Heart left ventricle (tissue), 13 donors: ENCODE results near the gene MALL.
"Not testable (repeated sequence)": the region's sequence is repeated elsewhere in the genome, so short reads cannot be mapped to it uniquely, and the experiment has no call there.

ENCODE experiments used
- CTCF ChIP-seq, 12 donors: fragments of 200-600 bp; sonication (generic) in 4 of 12; IDR thresholded peaks; one replicate each; pipeline versions ENCODE4 v1.5.0 to v1.8.0; 2018 to 2022; ENCODE audit warnings: antibody characterized with exemption in 12 of 12, mild to moderate bottlenecking in 5 of 12
- POLR2A ChIP-seq, 2 donors: fragments of 450-650 bp; IDR thresholded peaks; one replicate each; pipeline ENCODE4 v1.6.1; 2017; ENCODE audit warnings: antibody characterized with exemption in 2 of 2, mild to moderate bottlenecking in 2 of 2, moderate library complexity in 2 of 2
- donor health status: ischemic (EF 13 %, LVEDD 7.1; RV severe dilation, severe dysfunction).
- donor health status: DM: no; HTN: yes; CAD: no.
- donor health status: DM: no; HTN: no; CAD: no.
- donor health status: ischemic (EF 25% LVEDD 6.9; RV normal size, moderate dysfunction).
- donor health status: ischemic (EF 25% LVEDD 5.7; RV mildly dilated, moderate dysfunction).
- donor health status: ischemic (EF 35%, LVEDD 5.7; RV mildly dilated, moderate dysfunction).
- donor health status: nonischemic (EF 11% LVEDD 7.7; RV severe dilation, severe dysfunction).
- donor health status: DM: yes; HTN: yes; CAD: no.
- donor health status: PGD.
- donor health status: ischemic (EF 29% LVEDD 5.4; RV normal size, mild dysfunction).
- donor health status: nonischemic (EF 23%, LVEDD 6.1; RV moderate dilation, normal function).

DNA sequence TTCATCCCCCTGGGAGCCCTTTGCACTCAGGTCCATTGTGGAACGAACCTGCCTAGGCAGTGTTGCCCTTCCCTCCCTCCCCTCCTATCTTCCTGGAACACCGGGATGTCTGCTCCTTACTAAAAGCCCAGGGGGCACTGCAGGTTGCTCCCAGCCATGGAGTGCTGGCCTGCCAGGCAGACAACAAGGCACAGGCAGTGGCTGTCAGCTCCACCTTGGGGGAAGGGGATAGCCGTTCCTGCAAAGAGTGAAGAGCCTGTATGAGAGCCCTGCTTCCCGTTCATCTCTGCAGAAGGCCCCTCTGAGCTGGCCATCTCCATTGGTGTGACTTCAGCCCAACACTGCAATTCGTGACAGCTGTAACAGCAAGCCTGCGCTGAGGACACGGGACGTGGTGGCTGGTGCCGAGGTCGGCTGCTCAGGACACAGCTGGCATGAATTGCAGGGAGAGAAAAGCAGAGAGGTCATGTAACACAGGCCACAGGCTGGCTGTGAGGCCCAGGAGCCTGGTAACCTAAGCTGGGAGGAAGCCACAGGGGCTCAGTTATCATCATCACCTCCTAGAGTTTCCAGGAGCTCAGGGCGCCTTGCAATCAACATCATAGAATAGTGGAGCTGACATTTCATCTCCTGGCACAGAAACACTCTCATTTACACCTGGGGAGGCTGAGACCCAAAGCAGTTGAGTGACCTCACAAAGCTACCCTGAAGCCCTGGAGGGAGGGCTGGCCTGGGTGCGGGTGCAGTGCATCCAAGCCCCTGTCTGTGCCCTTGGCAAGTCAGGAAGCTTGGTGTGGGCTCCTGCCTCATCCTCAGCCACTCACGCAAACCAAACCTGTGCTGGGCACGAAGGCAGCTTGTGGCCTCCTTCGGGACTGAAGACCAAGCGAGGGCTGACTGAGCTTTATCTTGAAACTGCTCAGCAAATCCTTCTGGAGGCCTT lies 67.1 kb downstream of the MALL start:
- TF ChIP-seq POLR2A, CTCF (IDR thresholded peaks at IDR 0.05): not testable (repeated sequence)
